Type B pancreatic cell (in vitro differentiated cells): Measurements from ENCODE around the gene FUT8. TPM values are rescaled to one million over a fixed set of nuclear protein-coding genes. Genes with fewer than 3 reads are reported as not detected.
A peak's percentile ranks its signal among the peaks of the same experiment; 100 is the strongest.

Source experiments
- DNase-seq: peaks from one replicate; pipeline ENCODE4 v3.0.0; 2021; ENCODE audit warnings: mixed read lengths; ENCODE audit not compliant: unreplicated experiment; ENCODE audit errors: extremely low spot score
- H3K27ac Mint-ChIP-seq: 2 replicates; pipeline ENCODE4 v1.8.0; 2021; ENCODE audit warnings: mild to moderate bottlenecking, mixed read lengths
- H3K27me3 Mint-ChIP-seq: 2 replicates; pipeline ENCODE4 v1.8.0; 2021; ENCODE audit warnings: mixed read lengths
- H3K36me3 Mint-ChIP-seq: 2 replicates; pipeline ENCODE4 v1.8.0; 2021; ENCODE audit warnings: mixed read lengths
- H3K4me1 Mint-ChIP-seq: one replicate; pipeline ENCODE4 v1.8.0; 2021; ENCODE audit warnings: mixed read lengths; ENCODE audit not compliant: unreplicated experiment
- H3K4me3 Mint-ChIP-seq: 2 replicates; pipeline ENCODE4 v1.8.0; 2021; ENCODE audit warnings: mild to moderate bottlenecking, mixed read lengths
- H3K9me3 Mint-ChIP-seq: 2 replicates; pipeline ENCODE4 v1.8.0; 2021; ENCODE audit warnings: mixed read lengths
- CTCF ChIP-seq: fragments of 200-600 bp; sonication (generic); conservative IDR thresholded peaks from 2 replicates; pipeline ENCODE4 v1.5.0; 2021; ENCODE audit warnings: antibody characterized with exemption, mild to moderate bottlenecking
- total RNA-seq: library from RNA; stranded (reverse); gene quantifications from 2 replicates; pipeline ENCODE4 v1.2.1, GENCODE V29; 2021; ENCODE audit warnings: low replicate concordance

Gene FUT8
- total RNA-seq, 1 donor from 2014 or later = 67.4 TPM

- H3K36me3 Mint-ChIP-seq = no peaks in the 10 kb centered on the region
- H3K27ac Mint-ChIP-seq = peak overlapping the region; percentile 96
- peak; percentile 88 for DNase-seq
- H3K4me3 Mint-ChIP-seq = peak overlapping the region; percentile 94
- H3K9me3 Mint-ChIP-seq = no peaks in the 10 kb centered on the region
- H3K4me1 Mint-ChIP-seq = peaks cover 18% of the 10 kb centered on the region
- no peaks in the 10 kb centered on the region for H3K27me3 Mint-ChIP-seq
- TF ChIP-seq CTCF = no peak
Measured at GRCh38 chr14:65411656-65412031, 886 bp upstream of the FUT8 start.

GRCh38 chr14:65412856-65413738 lies 567 bp downstream of the FUT8 start:
- no peak for TF ChIP-seq CTCF
- peak overlapping the region; percentile 64 for H3K27ac Mint-ChIP-seq
- no peaks in the 10 kb centered on the region for H3K36me3 Mint-ChIP-seq
- DNase-seq = no peak
- peak overlapping the region; percentile 94 for H3K4me3 Mint-ChIP-seq
- H3K27me3 Mint-ChIP-seq = no peaks in the 10 kb centered on the region
- peaks cover 18% of the 10 kb centered on the region for H3K4me1 Mint-ChIP-seq
- no peaks in the 10 kb centered on the region for H3K9me3 Mint-ChIP-seq

GRCh38 chr14:65413739-65414045 lies 1.2 kb downstream of the FUT8 start:
- H3K27ac Mint-ChIP-seq = peak overlapping the region; percentile 64
- peaks cover 18% of the 10 kb centered on the region for H3K4me1 Mint-ChIP-seq
- no peak for DNase-seq
- no peak for TF ChIP-seq CTCF
- H3K36me3 Mint-ChIP-seq = no peaks in the 10 kb centered on the region
- no peaks in the 10 kb centered on the region for H3K9me3 Mint-ChIP-seq
- peak overlapping the region; percentile 94 for H3K4me3 Mint-ChIP-seq
- H3K27me3 Mint-ChIP-seq = no peaks in the 10 kb centered on the region

GRCh38 chr14:65414961-65415589 lies 2.5 kb downstream of the FUT8 start:
- DNase-seq = no peak
- Mint-ChIP-seq H3K4me3 (peak overlapping the region; percentile 94), H3K27me3 (no peaks in the 10 kb centered on the region), H3K4me1 (peaks cover 26% of the 10 kb centered on the region), H3K27ac (peak overlapping the region; percentile 23), H3K9me3 (no peaks in the 10 kb centered on the region), H3K36me3 (no peaks in the 10 kb centered on the region)
- TF ChIP-seq CTCF = peak; percentile 75

- Mint-ChIP-seq H3K9me3 (no peaks in the 10 kb centered on the region), H3K4me1 (peaks cover 26% of the 10 kb centered on the region), H3K27me3 (no peaks in the 10 kb centered on the region), H3K27ac (no peak overlapping the region), H3K4me3 (peak overlapping the region; percentile 61), H3K36me3 (no peaks in the 10 kb centered on the region)
- DNase-seq = no peak
- no peak for TF ChIP-seq CTCF
Measured at GRCh38 chr14:65415613-65416012, 3.1 kb downstream of the FUT8 start.
